K562 (cell line): ENCODE results near the gene CBX4. TPM values are rescaled to one million over a fixed set of nuclear protein-coding genes. Genes with fewer than 3 reads are reported as not detected.

ENCODE experiments used
- BRCA1 ChIP-seq, 2 experiments: fragments of 450-650 bp in 1 of 2; sonication (generic) in 1 of 2; formaldehyde crosslinking in 1 of 2; IDR thresholded peaks; 2 replicates each; pipeline versions ENCODE4 v1.5.0 to v1.6.1; 2017 to 2020; ENCODE audit warnings: mild to moderate bottlenecking in 1 of 2, missing genetic modification reagents in 1 of 2
- CBX3 ChIP-seq, 2 experiments: IDR thresholded peaks; 1 replicate in 1 of 2; 2 replicates in 1 of 2; pipeline ENCODE4 v1.6.1; 2012; ENCODE audit warnings: inconsistent platforms in 2 of 2, low read length in 2 of 2, borderline replicate concordance in 1 of 2, control low read depth in 1 of 2
- DNMT1 ChIP-seq: fragments of 450-650 bp; IDR thresholded peaks from 2 replicates; pipeline ENCODE4 v1.6.1; 2016; ENCODE audit warnings: antibody characterized with exemption, mild to moderate bottlenecking
- ELF4 ChIP-seq: fragments of 450-650 bp; formaldehyde crosslinking; IDR thresholded peaks from 2 replicates; pipeline ENCODE4 v1.4.0; 2022; ENCODE audit warnings: missing genetic modification characterization
- FOS ChIP-seq: IDR thresholded peaks from 3 replicates; pipeline ENCODE4 v1.6.1; 2011; ENCODE audit not compliant: insufficient read length; ENCODE audit errors: extremely low read depth
- HDAC1 ChIP-seq, 2 experiments: fragments of 450-650 bp; IDR thresholded peaks; 2 replicates each; pipeline ENCODE4 v1.6.1; 2016 to 2017; ENCODE audit warnings: inconsistent platforms in 1 of 2, mild to moderate bottlenecking in 1 of 2, moderate library complexity in 1 of 2
- HDAC2 ChIP-seq: fragments of 450-650 bp; IDR thresholded peaks from 2 replicates; pipeline ENCODE4 v1.6.1; 2016; ENCODE audit warnings: mild to moderate bottlenecking
- KDM5B ChIP-seq: fragments of 200-600 bp; sonication (generic); IDR thresholded peaks from 2 replicates; pipeline ENCODE4 v1.6.1; 2012; ENCODE audit warnings: low read depth, mild to moderate bottlenecking, moderate library complexity, low read length, control low read depth, inconsistent platforms; ENCODE audit not compliant: insufficient replicate concordance
- NR1H2 ChIP-seq: sonication (generic); formaldehyde crosslinking; IDR thresholded peaks from 2 replicates; pipeline ENCODE4 v1.4.0; 2020; ENCODE audit warnings: mild to moderate bottlenecking, missing genetic modification reagents
- SAFB ChIP-seq: fragments of 200-400 bp; formaldehyde crosslinking; IDR thresholded peaks from 2 replicates; pipeline ENCODE4 v1.6.1; 2017; ENCODE audit warnings: low read depth, low read length, borderline replicate concordance
- TAL1 ChIP-seq: fragments of 450-650 bp; IDR thresholded peaks from 2 replicates; pipeline ENCODE4 v1.6.1; 2016; ENCODE audit warnings: mild to moderate bottlenecking
- UBTF ChIP-seq, 2 experiments: IDR thresholded peaks; 2 replicates each; pipeline ENCODE4 v1.6.1; 2012; ENCODE audit warnings: improper control_type of control experiment in 2 of 2, low read depth in 2 of 2, low read length in 2 of 2, borderline replicate concordance in 1 of 2
- YY1 ChIP-seq, 3 experiments: IDR thresholded peaks; 2 replicates each; pipeline ENCODE4 v1.6.1; 2011; ENCODE audit warnings: low read length in 2 of 3, mild to moderate bottlenecking in 2 of 3, moderate library complexity in 2 of 3, borderline replicate concordance in 1 of 3, control low read depth in 1 of 3, low read depth in 1 of 3; ENCODE audit not compliant: insufficient read depth in 3 of 3, insufficient replicate concordance in 2 of 3, control insufficient read depth in 1 of 3, insufficient read length in 1 of 3; ENCODE audit errors: extremely low read depth in 1 of 3
- ZBTB7A ChIP-seq: IDR thresholded peaks from 2 replicates; pipeline ENCODE4 v1.6.1; 2011; ENCODE audit warnings: low read depth, mild to moderate bottlenecking, low read length, moderate library complexity, borderline replicate concordance; ENCODE audit not compliant: control insufficient read depth
- ZNF232 ChIP-seq: sonication (generic); formaldehyde crosslinking; IDR thresholded peaks from 2 replicates; pipeline ENCODE4 v1.8.0; 2022; ENCODE audit warnings: mild to moderate bottlenecking, missing genetic modification reagents
- ZSCAN29 ChIP-seq: fragments of 450-650 bp; IDR thresholded peaks from 2 replicates; pipeline ENCODE4 v1.6.1; 2017
- polyA plus RNA-seq, 8 experiments: library from polyadenylated mRNA; depleted of rRNA in 4 of 8; stranded (reverse) in 5 of 8; unstranded in 3 of 8; fragments of >200 nt; fragmentation: Nextera tagmentation in 2 of 8; fragmentation: Illumina TruSeq in 1 of 8; extraction: Ambion mirVana in 2 of 8; extraction: Trizol in 1 of 8; gene quantifications; 2 replicates each; pipeline versions ENCODE4 v1.2.1 to v1.2.3, GENCODE V29; 2011 to 2014; ENCODE audit warnings: inconsistent platforms in 1 of 8, missing spikeins in 1 of 8
- total RNA-seq, 7 experiments: library from RNA; depleted of rRNA in 6 of 7; stranded (reverse); fragments of >200 nt in 6 of 7; fragmentation: Illumina TruSeq in 2 of 7; extraction: Trizol in 2 of 7; gene quantifications; 2 replicates each; pipeline versions ENCODE4 v1.2.1 to v1.2.3, GENCODE V29; 2011 to 2021; ENCODE audit warnings: low replicate concordance in 1 of 7
- TF ChIP-seq, protein P1 (sequence below): fragments of 250-450 bp; sonication (Bioruptor Pico); IDR thresholded peaks from 2 replicates; pipeline ENCODE4 v1.5.0; 2021; ENCODE audit warnings: mild to moderate bottlenecking, moderate library complexity
- TF ChIP-seq, protein P2 (sequence below): fragments of 250-450 bp; sonication (Bioruptor Pico); IDR thresholded peaks from 2 replicates; pipeline ENCODE4 v1.4.0; 2020; ENCODE audit warnings: mild to moderate bottlenecking

Gene CBX4
- total and polyA plus RNA-seq, 9 of the 15 experiments (the other 6 are each of a cell fraction or from before 2014, with no cell fraction given) = 0.98 to 50.5 (median 10.0) TPM

DNA sequence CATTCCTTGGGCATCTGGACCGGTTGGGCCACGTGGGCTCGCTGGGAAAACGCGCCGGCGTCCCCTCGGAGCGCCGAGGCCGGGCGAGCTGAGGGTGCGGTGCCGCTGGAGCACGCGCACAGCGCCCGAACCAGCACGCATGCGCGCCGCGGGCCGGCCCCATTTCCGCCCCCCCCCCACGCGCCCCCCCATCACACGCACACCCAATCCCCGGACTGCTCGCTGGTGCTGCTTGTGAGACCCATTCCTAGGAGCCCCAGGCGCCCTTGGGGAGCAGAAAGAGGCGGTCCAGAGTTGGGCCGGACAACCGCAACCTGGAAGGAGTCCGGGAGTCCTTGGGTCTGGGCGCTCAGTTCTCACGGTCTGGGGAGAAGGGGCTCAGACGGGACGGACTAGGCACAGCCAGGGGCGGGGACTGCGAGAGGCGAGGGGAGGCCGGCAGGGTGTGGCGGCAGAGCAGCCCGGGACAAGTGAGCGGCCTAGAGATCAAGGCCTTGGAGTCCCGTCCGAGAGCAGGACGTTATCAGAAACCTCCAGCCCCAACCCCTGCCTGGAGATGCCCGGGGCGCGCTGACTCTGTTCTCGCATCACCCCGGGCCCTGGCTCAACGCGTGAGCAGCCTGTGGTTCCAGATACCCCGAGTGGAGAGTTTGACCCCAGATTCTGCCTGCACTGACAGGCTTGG is 36.4 kb downstream of the CBX4 start (continued):
- peak; percentile 87; the same call in 1 of the 2 replicates for TF ChIP-seq ZBTB7A
- peak in 1 of 2 experiments; percentile 50; a peak in 1 of 4 replicates for TF ChIP-seq HDAC1 (IDR thresholded peaks at IDR 0.05)
- TF ChIP-seq CBX3 (IDR thresholded peaks at IDR 0.05; ENCODE audit: borderline replicate concordance in 1 of 2, low read length in 2 of 2) = peak in 1 of 2 experiments; percentile 97; a peak in 2 of 3 replicates
- TF ChIP-seq ZSCAN29 = no peak
- no peak for TF ChIP-seq SAFB
- TF ChIP-seq BRCA1 (IDR thresholded peaks at IDR 0.05) = no peak
- peak; percentile 98 for TF ChIP-seq BRCA1 (CRISPR knock-in tag; IDR thresholded peaks at IDR 0.05)
- TF ChIP-seq ELF4 (CRISPR knock-in tag) = peak; percentile 72; the same call in 1 of the 2 replicates
- TF ChIP-seq, protein P1, sequence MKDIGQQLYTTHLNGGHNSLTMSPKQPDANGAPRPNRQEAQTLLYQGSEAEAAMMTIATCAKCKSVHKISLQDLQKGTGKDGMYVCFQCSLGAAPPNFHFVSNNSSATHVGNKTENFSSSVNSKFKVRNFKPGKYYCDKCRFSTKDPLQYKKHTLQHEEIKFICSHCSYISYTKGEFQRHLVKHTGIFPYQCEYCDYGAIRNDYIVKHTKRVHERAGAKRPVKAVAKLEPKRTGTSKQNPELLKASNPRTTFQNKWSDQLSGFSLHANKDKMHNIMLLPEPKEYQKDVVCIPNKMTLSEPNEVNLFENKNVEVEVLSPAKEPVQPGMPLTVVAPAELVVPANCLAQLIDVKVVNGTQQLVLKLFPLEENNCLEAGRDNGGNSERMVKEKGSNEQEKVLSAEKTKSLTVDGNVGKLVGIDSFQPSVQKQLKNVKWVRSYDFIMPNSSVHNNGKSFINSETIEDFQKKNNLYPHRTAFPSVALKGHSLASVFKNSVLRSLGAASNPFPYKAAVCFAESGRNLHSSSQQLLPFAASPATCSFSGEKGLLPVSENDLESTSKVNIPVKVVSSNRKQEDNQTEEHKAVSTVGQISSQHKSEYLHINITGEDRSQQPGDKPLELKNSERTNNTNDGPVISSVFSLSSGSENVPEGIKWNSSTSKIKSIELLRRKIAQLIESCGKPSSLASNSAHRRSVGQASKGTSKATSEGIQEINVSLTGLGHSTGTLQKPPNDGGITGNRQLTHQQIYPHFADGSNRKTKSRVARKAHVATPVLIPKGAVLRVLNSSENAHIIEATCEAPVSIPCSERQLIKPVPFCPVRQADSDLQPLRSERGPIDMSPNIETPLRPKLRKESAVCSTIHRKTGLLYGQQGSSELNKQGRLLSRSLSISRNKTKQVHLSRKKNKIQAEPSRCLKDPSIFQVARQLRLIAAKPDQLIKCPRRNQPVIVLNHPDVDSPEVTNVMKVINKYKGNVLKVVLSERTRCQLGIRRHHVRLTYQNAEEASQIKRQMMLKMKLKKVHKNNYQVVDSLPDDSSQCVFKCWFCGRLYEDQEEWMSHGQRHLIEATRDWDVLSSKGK (CRISPR knock-in tag) = no peak
- TF ChIP-seq KDM5B = no peak
- no peak for TF ChIP-seq DNMT1
- TF ChIP-seq FOS = no peak
- peak; percentile 98; the same call in 1 of the 2 replicates for TF ChIP-seq NR1H2 (CRISPR knock-in tag)
- 0 out of 2 replicates have a peak, but pooled peaks have one; percentile 42 for TF ChIP-seq ZNF232 (CRISPR knock-in tag)
- TF ChIP-seq YY1 (IDR thresholded peaks at IDR 0.05; ENCODE audit: borderline replicate concordance in 1 of 3, control insufficient read depth in 1 of 3, extremely low read depth in 1 of 3, insufficient read depth in 3 of 3, insufficient read length in 1 of 3, insufficient replicate concordance in 2 of 3, low read depth in 1 of 3, low read length in 2 of 3) = peak in 1 of 3 experiments; percentile 2
- peak; percentile 41; the same call in 1 of the 2 replicates for TF ChIP-seq HDAC2
- TF ChIP-seq, protein P2, sequence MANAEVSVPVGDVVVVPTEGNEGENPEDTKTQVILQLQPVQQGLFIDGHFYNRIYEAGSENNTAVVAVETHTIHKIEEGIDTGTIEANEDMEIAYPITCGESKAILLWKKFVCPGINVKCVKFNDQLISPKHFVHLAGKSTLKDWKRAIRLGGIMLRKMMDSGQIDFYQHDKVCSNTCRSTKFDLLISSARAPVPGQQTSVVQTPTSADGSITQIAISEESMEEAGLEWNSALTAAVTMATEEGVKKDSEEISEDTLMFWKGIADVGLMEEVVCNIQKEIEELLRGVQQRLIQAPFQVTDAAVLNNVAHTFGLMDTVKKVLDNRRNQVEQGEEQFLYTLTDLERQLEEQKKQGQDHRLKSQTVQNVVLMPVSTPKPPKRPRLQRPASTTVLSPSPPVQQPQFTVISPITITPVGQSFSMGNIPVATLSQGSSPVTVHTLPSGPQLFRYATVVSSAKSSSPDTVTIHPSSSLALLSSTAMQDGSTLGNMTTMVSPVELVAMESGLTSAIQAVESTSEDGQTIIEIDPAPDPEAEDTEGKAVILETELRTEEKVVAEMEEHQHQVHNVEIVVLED (CRISPR knock-in tag) = peak; percentile 15; the same call in 1 of the 2 replicates
- TF ChIP-seq TAL1 = peak; percentile 72; the same call in 1 of the 2 replicates
- TF ChIP-seq UBTF (IDR thresholded peaks at IDR 0.05; ENCODE audit: borderline replicate concordance in 1 of 2, low read depth in 2 of 2, low read length in 2 of 2) = peak; percentile 79 to 89; a peak in 3 of 4 replicates
